ENCODE results near the gene AJUBA.

DNA sequence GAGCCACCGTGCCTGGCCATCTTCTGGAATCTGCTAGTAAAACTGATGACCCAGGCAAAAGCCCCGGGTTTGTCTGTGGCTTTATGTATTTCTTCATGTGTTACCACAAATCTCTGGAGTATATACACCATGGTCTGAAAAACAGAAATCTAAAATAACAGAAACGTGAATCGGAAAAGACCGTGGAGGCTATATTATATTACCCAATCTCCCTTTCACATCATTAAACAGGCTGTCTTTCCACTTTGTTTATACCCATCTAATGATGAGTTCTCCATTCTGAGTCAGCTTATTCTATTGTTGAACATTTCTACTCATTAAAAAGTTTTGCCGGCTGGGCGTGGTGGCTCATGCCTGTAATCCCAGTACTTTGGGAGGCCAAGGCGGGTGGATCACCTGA is 9.5 kb upstream of the AJUBA start:
- TF ChIP-seq EZH2phosphoT487 (IDR thresholded peaks at IDR 0.05; ENCODE audit: insufficient read depth, low read depth) (no peak), EZH2 (IDR thresholded peaks at IDR 0.05; ENCODE audit: insufficient read depth, poor library complexity, severe bottlenecking) (no peak)

Measured in GM23248 (cell line).